HG02571 (cell line): ENCODE measurements around the gene PRKN.
"Not testable (repeated sequence)": the region's sequence is repeated elsewhere in the genome, so short reads cannot be mapped to it uniquely, and the experiment has no call there.

Source experiments
- ATAC-seq: cut with Tn5 transposase; IDR thresholded peaks from one replicate; pipeline ENCODE4 v1.9.1; 2021; ENCODE audit warnings: mild to moderate bottlenecking, moderate library complexity; ENCODE audit not compliant: unreplicated experiment

Gene PRKN

DNA sequence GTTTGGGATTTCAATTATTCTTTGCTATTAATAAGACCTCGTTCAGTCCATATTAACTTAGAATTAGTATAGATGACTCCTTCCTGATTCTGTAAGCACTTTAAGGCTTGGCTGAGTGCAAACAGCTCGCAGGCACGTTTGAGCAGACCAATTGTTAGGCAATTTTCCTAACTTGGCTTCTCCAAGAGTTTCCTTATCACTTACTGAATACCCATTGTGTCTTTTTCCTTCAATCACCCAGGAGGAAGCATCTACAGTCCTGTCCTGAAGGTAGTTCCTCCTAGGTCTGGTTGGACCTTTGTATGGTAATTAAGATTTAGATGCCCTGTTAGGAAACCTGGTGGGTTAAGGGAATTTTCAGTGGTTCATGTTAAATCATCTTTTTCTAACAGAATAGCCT, 1414.1 kb downstream of the PRKN start:
- not testable (repeated sequence) for ATAC-seq

DNA sequence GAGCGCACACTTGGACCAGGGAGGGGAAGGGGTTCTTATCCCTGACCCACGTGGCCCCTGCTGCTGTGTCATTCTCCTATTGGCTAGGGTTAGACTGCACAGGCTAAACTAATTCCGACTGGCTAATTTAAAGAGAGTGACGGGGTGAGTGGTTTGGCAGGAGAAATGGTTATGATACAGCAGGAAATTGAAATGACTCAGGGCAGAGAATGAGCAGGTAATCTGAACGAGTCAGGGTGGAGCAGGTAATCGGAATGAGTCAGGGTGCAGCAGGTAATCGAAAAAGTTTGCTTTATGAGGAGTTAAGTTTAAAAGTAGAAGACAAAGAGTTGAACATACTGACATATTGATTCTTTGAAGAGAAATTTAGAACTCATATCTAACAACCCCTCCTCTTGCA, 1417.8 kb downstream of the PRKN start:
- ATAC-seq, result not testable (repeated sequence)

DNA sequence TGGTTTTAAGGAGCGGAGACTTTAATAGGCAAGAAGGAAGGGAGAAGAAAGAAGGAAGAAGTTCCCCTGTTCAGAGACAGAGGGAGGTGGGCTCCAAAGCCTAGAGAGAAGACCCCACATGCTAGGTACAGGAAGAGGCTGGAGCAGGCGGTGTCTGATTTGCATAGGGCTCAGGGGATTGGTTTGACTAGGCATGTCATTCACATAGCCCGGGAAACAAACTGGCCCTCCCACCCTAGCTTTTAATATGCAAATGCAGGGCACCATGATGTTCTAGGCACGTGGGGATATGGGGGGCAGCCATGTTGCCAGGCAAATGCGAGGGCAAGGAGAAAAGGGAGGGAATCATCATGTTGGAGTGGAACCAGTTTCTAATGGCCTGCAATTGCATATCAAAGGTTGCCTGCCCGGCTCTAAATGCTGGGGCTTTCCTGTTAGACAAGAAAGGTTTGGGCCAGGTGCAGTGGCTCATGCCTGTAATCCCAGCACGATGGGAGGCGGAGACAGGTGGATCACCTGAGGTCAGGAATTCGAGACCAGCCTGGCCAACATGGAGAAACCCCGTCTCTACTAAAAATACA, 1419.4 kb downstream of the PRKN start:
- ATAC-seq, result no peak

DNA sequence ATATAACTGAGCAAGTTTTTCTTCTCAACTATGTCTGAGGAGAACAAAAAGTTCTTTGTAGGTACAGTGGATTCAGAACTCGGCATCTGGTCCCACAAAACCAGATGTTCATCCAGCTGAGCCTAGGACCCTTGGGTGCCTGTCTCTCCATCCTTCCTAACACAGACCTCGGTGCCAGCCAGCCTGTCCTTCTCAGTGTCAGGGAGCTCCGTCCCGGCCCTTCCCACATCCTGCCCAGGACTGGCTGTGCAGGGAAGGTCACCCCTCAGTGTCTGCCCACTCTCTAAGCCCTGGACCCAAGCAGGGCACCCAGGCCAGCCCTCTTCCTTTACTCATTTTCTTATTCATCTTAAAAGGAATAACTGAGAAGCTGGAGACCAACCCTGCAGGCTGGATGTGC, 1421.7 kb downstream of the PRKN start:
- ATAC-seq, result no peak

DNA sequence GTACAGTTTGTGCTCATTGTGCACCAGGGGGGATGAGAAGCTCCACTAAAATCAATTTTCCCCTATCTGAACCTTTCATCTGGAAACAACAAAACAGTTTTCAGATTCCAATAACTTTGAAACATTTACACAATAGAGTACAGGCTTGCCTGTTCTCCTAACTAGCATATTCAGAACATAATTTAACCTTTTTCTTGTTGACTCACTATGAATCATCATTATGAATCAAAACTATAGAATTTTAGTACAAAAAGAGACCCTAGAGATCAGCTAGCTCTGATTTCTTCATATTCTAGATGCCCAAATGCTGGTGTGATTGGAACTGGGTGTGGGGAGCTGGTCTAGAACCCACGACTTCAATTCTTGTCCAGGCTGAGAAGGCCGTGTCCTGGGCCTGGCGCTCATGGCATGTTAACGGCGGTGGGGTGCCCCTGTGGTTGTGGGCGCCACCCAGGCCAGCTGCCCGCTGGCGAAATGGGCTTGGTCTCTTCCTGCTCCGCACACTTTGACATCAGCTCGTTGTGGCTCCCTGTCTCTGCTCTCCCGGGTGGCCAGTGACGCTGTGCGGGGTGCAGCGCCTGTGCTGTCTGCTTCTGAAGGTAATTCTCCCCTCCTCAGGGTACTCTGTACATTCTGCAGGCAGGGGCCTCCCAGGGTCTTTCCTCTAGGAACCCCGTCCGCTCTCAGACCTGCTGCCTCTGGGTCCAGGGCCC, 1423.8 kb downstream of the PRKN start:
- no peak for ATAC-seq

DNA sequence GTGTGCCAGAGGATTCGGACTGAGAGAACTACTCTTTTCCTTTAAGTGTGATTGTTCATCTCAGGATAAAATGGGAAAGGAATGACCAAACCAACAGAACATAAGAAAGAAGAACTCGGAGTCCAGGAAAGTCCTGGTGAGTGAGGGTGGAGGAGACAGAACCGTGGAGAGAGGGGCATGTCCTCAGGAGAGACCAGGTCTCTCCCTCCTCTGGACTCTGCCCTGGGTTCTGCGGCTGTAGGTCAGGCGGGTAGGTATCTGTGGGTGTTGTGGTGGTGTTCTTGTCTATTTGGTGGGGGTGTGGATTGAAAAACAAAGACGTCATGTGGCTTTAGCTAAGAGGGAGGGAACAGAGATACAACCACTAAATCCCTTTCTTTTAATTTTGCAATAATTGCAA, 1424.6 kb downstream of the PRKN start:
- ATAC-seq, result no peak

DNA sequence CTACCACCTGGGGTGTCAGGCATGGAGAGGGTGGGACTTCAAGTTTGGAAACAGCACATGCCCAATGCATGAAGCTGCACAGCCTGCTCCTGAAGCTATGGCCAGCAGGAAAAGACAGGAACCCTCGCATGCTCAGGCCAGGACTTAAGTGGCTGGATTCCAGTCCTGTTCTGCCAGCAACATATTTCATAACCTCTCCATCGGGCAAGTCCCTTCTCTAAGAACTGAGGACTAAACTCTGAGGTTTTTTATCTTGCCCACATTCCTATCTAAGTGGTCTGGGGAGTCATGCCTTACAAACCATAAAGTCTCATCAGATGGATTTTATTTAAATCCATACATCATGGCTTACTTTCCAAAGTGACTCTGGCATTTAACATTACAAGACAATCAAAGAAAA, 1426.2 kb downstream of the PRKN start:
- ATAC-seq, result no peak

DNA sequence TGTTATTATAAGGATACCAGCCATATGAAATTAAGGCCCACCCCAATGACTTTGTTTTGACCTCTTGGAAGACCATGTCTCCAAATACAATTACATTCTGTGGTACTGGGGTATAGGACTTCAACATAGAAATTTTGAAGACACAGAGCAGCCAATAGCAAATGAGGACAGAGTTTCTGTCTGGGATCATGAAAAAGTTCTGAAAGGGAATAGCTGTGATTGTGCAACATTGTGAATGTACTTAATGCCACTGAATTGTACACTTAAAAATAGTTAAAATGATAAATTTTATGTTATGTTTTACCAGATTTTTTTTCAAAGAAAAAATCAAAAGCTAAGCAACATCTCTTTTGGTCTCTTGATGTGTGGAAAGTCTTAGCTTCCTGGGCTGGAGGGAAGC, 1426.7 kb downstream of the PRKN start:
- no peak for ATAC-seq

DNA sequence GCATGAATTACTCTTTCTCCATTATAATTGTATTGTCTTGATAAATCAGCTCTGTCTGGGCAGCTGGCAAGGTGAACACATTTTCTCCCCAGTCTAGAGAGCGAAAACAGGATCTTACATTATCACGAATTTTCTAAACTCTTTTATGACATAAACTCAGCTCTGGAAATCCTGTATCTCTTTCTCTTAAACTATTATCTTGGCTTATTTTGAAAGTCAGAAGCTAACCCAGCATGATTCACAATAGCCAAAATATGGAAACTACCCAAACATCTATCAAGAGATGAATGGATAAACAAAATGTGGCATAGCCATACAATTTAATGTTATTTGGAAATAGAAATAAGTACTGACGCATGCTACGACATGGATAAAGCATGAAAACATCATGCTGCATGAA, 1427.8 kb downstream of the PRKN start:
- no peak for ATAC-seq
